ACC112 (cell line): Measurements from ENCODE around the gene FES.
A peak's percentile ranks its signal among the peaks of the same experiment; 100 is the strongest.

Experiments
- H2AFZ ChIP-seq: fragments of 200-600 bp; sonication (generic); one replicate; pipeline ENCODE4 v1.6.0; 2017; ENCODE audit warnings: antibody characterized with exemption, low read length; ENCODE audit not compliant: unreplicated experiment
- H3K27ac ChIP-seq: fragments of 200-600 bp; sonication (generic); 2 replicates; pipeline ENCODE4 v1.5.1; 2014; ENCODE audit warnings: low read depth, mild to moderate bottlenecking, antibody characterized with exemption, low read length, moderate library complexity
- H3K27me3 ChIP-seq: fragments of 200-600 bp; sonication (generic); 2 replicates; pipeline ENCODE4 v1.6.1; 2014; ENCODE audit warnings: mild to moderate bottlenecking, antibody characterized with exemption, low read length, moderate library complexity, mixed read lengths; ENCODE audit not compliant: insufficient read depth
- H3K36me3 ChIP-seq: fragments of 200-600 bp; sonication (generic); 2 replicates; pipeline ENCODE4 v1.6.1; 2016; ENCODE audit warnings: mild to moderate bottlenecking, antibody characterized with exemption, low read length, moderate library complexity, mixed read lengths; ENCODE audit not compliant: insufficient read depth
- H3K4me1 ChIP-seq: fragments of 200-600 bp; sonication (generic); one replicate; pipeline ENCODE4 v1.6.1; 2016; ENCODE audit warnings: low read length, mixed read lengths; ENCODE audit not compliant: insufficient read depth, unreplicated experiment, control insufficient read depth
- H3K4me3 ChIP-seq: fragments of 200-600 bp; sonication (generic); 2 replicates; pipeline ENCODE4 v1.5.1; 2014; ENCODE audit warnings: mild to moderate bottlenecking, low read depth, low read length
- H3K79me2 ChIP-seq: fragments of 200-600 bp; sonication (generic); one replicate; pipeline ENCODE4 v1.6.0; 2016; ENCODE audit warnings: low read length; ENCODE audit not compliant: control insufficient read depth, unreplicated experiment, insufficient read depth

The FES gene

GRCh38 chr15:90883976-90884718 is at the start of gene FES:
FES (plus strand) TSS chr15:90884504; CDS start chr15:90885046, 542 bp downstream.
- Histone ChIP-seq H3K79me2 (no peaks in the 10 kb centered on the region), H3K4me3 (peak within 1 kb of the TSS; percentile 76), H2AFZ (peak within 1 kb of the TSS; percentile 32), H3K4me1 (peaks cover 22% of the 10 kb centered on the region), H3K27ac (peak within 1 kb of the TSS; percentile 49), H3K36me3 (no peaks in the 10 kb centered on the region), H3K27me3 (no peaks in the 10 kb centered on the region)

GRCh38 chr15:90834626-90835025 is 49.7 kb upstream of the FES start:
- no peaks in the 10 kb centered on the region for H3K79me2 ChIP-seq
- no peak overlapping the region for H3K4me3 ChIP-seq
- no peaks in the 10 kb centered on the region for H3K36me3 ChIP-seq
- no peaks in the 10 kb centered on the region for H3K27me3 ChIP-seq
- no peak overlapping the region for H3K27ac ChIP-seq
- H2AFZ ChIP-seq: no peak overlapping the region
- H3K4me1 ChIP-seq: peaks cover 4% of the 10 kb centered on the region

- H3K79me2 ChIP-seq: no peaks in the 10 kb centered on the region
- no peak overlapping the region for H3K27ac ChIP-seq
- peaks cover 4% of the 10 kb centered on the region for H3K4me1 ChIP-seq
- no peaks in the 10 kb centered on the region for H3K27me3 ChIP-seq
- no peak overlapping the region for H3K4me3 ChIP-seq
- no peak overlapping the region for H2AFZ ChIP-seq
- no peaks in the 10 kb centered on the region for H3K36me3 ChIP-seq
These were observed 47.9 kb upstream of the FES start for GRCh38 chr15:90836296-90836871.

DNA sequence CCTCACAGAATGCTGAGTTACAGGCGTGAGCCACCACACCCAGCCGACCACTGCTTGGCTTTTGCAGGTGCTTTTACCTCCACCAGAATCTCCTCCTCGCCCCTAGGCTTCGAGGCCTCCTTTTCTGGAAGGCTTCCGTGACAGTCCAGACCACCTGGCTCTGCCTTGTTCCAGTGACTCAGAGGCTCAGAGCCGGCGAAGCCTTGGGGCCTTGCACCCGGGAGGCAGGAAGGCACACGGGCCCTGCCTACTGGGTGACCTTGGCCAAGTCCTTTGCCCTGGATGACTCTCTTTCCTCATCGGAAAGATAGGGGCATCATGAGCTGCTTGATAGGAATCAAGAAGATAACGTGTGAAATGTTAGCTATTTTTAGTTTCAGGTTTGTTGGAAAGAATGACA is 47.2 kb upstream of the FES start:
- Histone ChIP-seq H3K36me3 (no peaks in the 10 kb centered on the region), H2AFZ (no peak overlapping the region), H3K4me3 (no peak overlapping the region), H3K27ac (no peak overlapping the region), H3K27me3 (no peaks in the 10 kb centered on the region), H3K79me2 (no peaks in the 10 kb centered on the region), H3K4me1 (peaks cover 4% of the 10 kb centered on the region)

DNA sequence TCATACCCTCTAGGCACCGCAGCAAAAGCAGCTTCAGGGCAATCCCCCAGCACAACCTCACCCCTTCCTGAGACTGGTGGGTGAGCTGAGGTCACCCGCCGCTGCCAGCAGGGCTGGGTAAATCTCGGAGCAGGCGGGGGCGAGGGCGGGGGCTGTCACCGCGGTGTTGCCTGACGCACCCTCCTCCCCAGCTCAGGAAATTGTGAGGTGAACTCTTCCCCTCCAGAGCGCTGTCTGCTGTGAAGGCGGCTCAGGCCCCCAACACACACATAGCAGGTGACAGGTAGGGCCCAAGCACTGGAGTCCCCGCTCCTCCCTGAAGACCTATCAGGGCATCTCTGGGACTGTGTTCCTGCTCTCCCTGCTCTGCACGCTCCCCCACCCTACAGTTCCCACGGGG is 46.2 kb upstream of the FES start:
- Histone ChIP-seq H3K36me3 (no peaks in the 10 kb centered on the region), H3K79me2 (no peaks in the 10 kb centered on the region), H3K4me3 (no peak overlapping the region), H3K4me1 (peaks cover 4% of the 10 kb centered on the region), H3K27me3 (no peaks in the 10 kb centered on the region), H2AFZ (no peak overlapping the region), H3K27ac (no peak overlapping the region)

DNA sequence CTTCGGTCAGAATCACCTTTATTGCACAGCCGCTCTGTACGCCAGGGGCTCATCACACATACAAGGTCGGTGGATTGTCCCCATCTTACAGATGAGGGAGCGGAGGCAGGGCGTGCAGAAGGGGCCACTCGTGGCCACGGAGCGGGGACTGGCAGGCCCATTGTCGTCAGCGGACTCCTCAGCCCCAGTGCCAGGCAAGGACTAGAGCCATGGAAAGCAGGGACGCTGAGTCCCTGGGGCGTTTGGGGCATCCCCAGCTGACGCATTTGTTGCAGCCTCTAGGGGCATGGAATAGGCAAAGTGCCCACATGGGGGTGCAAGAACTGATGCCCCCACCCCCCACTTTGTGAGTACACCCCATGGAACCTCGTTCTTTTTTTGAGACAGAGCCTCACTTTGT is 45.8 kb upstream of the FES start:
- Histone ChIP-seq H3K27ac (no peak overlapping the region), H3K27me3 (no peaks in the 10 kb centered on the region), H3K79me2 (no peaks in the 10 kb centered on the region), H2AFZ (no peak overlapping the region), H3K4me3 (no peak overlapping the region), H3K4me1 (peaks cover 4% of the 10 kb centered on the region), H3K36me3 (no peaks in the 10 kb centered on the region)

DNA sequence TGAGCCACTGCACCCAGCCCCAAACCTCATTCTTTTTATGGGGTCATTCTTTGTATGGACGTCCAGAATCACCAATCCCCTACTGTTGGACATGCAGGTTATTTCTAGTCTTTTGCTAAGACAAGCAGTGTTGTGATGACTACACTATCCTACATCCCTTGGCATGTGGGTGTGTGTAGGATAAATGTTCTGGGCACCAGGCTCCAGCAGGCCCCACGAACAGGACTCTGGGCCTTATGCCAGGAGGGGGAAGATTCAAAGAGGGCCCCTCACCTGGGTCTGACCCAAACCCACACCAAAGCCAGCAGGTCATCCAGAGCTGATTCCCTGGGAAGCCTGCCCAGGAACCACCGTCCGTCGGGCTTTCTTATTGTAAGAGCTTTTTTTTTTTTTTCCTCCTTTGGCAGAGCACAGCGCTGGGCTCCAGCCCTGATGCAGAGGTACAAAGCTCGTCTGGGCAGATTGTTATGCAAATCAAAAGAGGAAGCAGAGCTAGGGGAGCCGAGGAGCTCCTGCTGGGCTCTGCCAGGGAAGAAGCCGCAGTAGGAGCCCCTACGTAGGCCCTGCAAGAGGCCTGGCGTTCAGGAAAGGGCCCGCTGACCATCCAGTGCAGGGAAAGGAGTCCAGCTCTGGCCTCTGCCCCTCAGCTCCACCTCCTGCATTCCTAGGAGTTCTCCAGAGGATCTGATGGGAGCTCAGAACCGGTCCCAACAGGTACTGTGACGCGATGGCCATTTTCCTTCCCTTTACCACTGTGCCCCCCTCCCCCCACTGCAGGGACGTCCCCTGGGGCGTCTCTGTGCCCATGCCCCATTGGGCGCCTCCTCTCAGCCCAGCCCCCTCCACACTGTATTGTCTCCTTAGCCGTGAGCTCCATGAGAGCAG is 44.9 kb upstream of the FES start:
- Histone ChIP-seq H3K4me1 (peaks cover 4% of the 10 kb centered on the region), H3K4me3 (no peak overlapping the region), H3K79me2 (no peaks in the 10 kb centered on the region), H3K27me3 (no peaks in the 10 kb centered on the region), H3K36me3 (no peaks in the 10 kb centered on the region), H3K27ac (no peak overlapping the region), H2AFZ (no peak overlapping the region)

DNA sequence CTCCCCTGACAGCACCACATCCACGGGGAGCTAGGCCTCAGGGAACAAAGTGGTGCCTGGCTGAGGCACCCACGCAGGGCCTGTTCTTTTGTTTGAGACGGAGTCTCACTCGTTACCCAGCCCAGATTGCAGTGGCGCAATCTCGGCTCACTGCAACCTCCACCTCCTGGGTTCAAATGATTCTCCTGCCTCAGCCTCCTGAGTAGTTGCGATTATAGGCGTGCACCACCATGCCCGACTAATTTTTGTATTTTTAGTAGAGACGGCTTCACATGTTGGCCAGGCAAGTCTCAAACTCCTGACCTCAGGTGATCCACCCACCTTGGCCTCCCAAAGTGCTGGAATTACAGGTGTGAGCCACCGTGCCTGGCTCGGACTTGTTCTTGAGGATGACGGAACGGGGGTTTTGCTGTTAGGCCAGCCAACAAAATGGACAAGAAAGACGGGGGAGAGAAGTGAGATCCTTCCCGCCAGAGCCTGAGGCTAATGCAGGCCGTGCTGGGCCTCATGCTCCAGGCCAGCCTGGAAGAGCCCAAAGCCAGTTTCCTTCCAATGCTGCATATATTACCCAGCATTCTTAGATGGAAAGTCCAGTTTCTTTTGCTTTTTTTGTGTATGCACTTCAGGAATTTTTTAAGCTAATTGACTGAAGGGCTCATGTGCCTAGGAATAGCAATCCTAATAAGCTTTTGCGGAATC is 44.0 kb upstream of the FES start:
- H3K27ac ChIP-seq: no peak overlapping the region
- peaks cover 10% of the 10 kb centered on the region for H3K4me1 ChIP-seq
- no peaks in the 10 kb centered on the region for H3K27me3 ChIP-seq
- no peaks in the 10 kb centered on the region for H3K79me2 ChIP-seq
- H3K4me3 ChIP-seq: no peak overlapping the region
- H2AFZ ChIP-seq: no peak overlapping the region
- H3K36me3 ChIP-seq: no peaks in the 10 kb centered on the region

GRCh38 chr15:90840954-90841353 is 43.4 kb upstream of the FES start:
- no peaks in the 10 kb centered on the region for H3K36me3 ChIP-seq
- peaks cover 15% of the 10 kb centered on the region for H3K4me1 ChIP-seq
- no peak overlapping the region for H3K4me3 ChIP-seq
- H3K27ac ChIP-seq: no peak overlapping the region
- no peaks in the 10 kb centered on the region for H3K79me2 ChIP-seq
- no peaks in the 10 kb centered on the region for H3K27me3 ChIP-seq
- H2AFZ ChIP-seq: no peak overlapping the region

DNA sequence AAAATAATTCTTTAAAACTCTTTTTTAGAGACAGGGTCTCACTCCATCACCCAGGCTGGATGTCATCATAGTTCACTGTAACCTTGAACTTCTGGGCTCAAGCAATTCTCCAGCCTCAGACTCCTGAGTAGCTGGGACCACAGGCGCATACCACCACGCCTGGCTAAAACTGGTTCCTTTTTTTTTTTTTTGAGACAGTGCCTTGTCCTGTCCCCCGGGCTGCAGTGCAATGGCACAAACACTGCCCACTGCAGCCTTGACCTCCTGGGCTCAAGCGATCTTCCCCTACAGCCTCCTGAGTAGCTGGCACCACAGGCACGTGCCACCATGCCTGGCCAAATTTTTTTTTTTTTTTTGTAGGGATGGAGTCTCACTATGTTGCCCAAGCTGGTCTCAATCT is 39.6 kb upstream of the FES start:
- Histone ChIP-seq H3K4me3 (no peak overlapping the region), H2AFZ (peak overlapping the region; percentile 28), H3K27me3 (no peaks in the 10 kb centered on the region), H3K36me3 (no peaks in the 10 kb centered on the region), H3K79me2 (no peaks in the 10 kb centered on the region), H3K4me1 (peaks cover 11% of the 10 kb centered on the region), H3K27ac (0 out of 2 replicates have a peak overlapping the region, but pooled peaks have one; percentile 4)
